ENCODE data around the gene RASGRF1.

The RASGRF1 gene

GRCh38 chr15:78977091-78977571 lies 113.4 kb downstream of the RASGRF1 start:
- POLR2A ChIA-PET, result no interaction called here

GRCh38 chr15:78976691-78977090 lies 113.9 kb downstream of the RASGRF1 start:
- TF ChIP-seq BHLHE40 (IDR thresholded peaks at IDR 0.05; ENCODE audit: borderline replicate concordance), result no peak
- no peak for TF ChIP-seq FOXK2 (IDR thresholded peaks at IDR 0.05)
- no peak for TF ChIP-seq HDGF (IDR thresholded peaks at IDR 0.05; ENCODE audit: borderline replicate concordance)
- no peak for TF ChIP-seq SUZ12 (IDR thresholded peaks at IDR 0.05)
- TF ChIP-seq LEF1 (IDR thresholded peaks at IDR 0.05; ENCODE audit: borderline replicate concordance), result no peak
- TF ChIP-seq ARNT (IDR thresholded peaks at IDR 0.05), result no peak
- TF ChIP-seq SP1 (IDR thresholded peaks at IDR 0.05), result no peak
- no peak for TF ChIP-seq PKNOX1 (IDR thresholded peaks at IDR 0.05)
- DNase-seq (ENCODE audit: extremely low spot score), result no peak
- POLR2A ChIA-PET, result no interaction called here
- CTCF ChIA-PET, result interaction anchor here (1.2 kb wide), 1 partner anchor 208 kb away, joined by 3 read pairs; no protein-coding TSS in a partner anchor

More at GRCh38 chr15:78977091-78977571, 113.4 kb downstream of the RASGRF1 start:
- TF ChIP-seq SUZ12 (IDR thresholded peaks at IDR 0.05), result no peak
- TF ChIP-seq ARNT (IDR thresholded peaks at IDR 0.05), result no peak
- no peak for TF ChIP-seq ELF4 (IDR thresholded peaks at IDR 0.05)
- TF ChIP-seq CTBP1 (IDR thresholded peaks at IDR 0.05; ENCODE audit: borderline replicate concordance), result no peak
- no peak for TF ChIP-seq BHLHE40 (IDR thresholded peaks at IDR 0.05; ENCODE audit: borderline replicate concordance)
- no peak for TF ChIP-seq FOXA1 (IDR thresholded peaks at IDR 0.05)
- no peak for TF ChIP-seq L3MBTL2 (conservative IDR thresholded peaks at IDR 0.05)
- TF ChIP-seq ZNF384 (IDR thresholded peaks at IDR 0.05), result no peak
- no peak for TF ChIP-seq FOXM1 (IDR thresholded peaks at IDR 0.05; ENCODE audit: borderline replicate concordance)
- TF ChIP-seq NFRKB (IDR thresholded peaks at IDR 0.05), result no peak
- TF ChIP-seq HDGF (IDR thresholded peaks at IDR 0.05; ENCODE audit: borderline replicate concordance), result no peak
- no peak for TF ChIP-seq LEF1 (IDR thresholded peaks at IDR 0.05; ENCODE audit: borderline replicate concordance)
- TF ChIP-seq FOXK2 (IDR thresholded peaks at IDR 0.05), result no peak
- no peak for TF ChIP-seq SP1 (IDR thresholded peaks at IDR 0.05)
- no peak for TF ChIP-seq PKNOX1 (IDR thresholded peaks at IDR 0.05)
- no peak for TF ChIP-seq TARDBP (IDR thresholded peaks at IDR 0.05)
- CTCF ChIA-PET, result interaction anchor here (0.5 to 1.2 kb wide), 2 partner anchors 9 to 208 kb away, joined by 3 to 4 read pairs; no protein-coding TSS in a partner anchor
- no peak for DNase-seq (ENCODE audit: extremely low spot score)

GRCh38 chr15:78974272-78974918 lies 116.2 kb downstream of the RASGRF1 start:
- TF ChIP-seq ELF4 (IDR thresholded peaks at IDR 0.05), result no peak
- no peak for TF ChIP-seq ZNF384 (IDR thresholded peaks at IDR 0.05)
- no peak for TF ChIP-seq FOXM1 (IDR thresholded peaks at IDR 0.05; ENCODE audit: borderline replicate concordance)
- TF ChIP-seq TARDBP (IDR thresholded peaks at IDR 0.05), result no peak
- TF ChIP-seq FOXK2 (IDR thresholded peaks at IDR 0.05), result no peak
- TF ChIP-seq CTBP1 (IDR thresholded peaks at IDR 0.05; ENCODE audit: borderline replicate concordance), result no peak
- TF ChIP-seq FOXA1 (IDR thresholded peaks at IDR 0.05), result no peak
- no peak for TF ChIP-seq SP1 (IDR thresholded peaks at IDR 0.05)
- no peak for TF ChIP-seq SUZ12 (IDR thresholded peaks at IDR 0.05)
- DNase-seq (ENCODE audit: extremely low spot score), result no peak
- ChIA-PET POLR2A (no interaction called here), CTCF (no interaction called here)

GRCh38 chr15:78969687-78970349 lies 120.8 kb downstream of the RASGRF1 start:
- CTCF ChIA-PET, result interaction anchor here (0.7 kb wide), 1 partner anchor 11 kb away, joined by 3 read pairs; no protein-coding TSS in a partner anchor
- DNase-seq (ENCODE audit: extremely low spot score), result no peak
- no peak for TF ChIP-seq ELF4 (IDR thresholded peaks at IDR 0.05)
- POLR2A ChIA-PET, result no interaction called here

GRCh38 chr15:78968539-78969271 lies 121.9 kb downstream of the RASGRF1 start:
- ChIA-PET CTCF (interaction anchor here (1.6 kb wide), 1 partner anchor 10 kb away, joined by 5 read pairs; no protein-coding TSS in a partner anchor), POLR2A (no interaction called here)
- DNase-seq (ENCODE audit: extremely low spot score), result no peak
- TF ChIP-seq LEF1 (IDR thresholded peaks at IDR 0.05; ENCODE audit: borderline replicate concordance), result no peak
- no peak for TF ChIP-seq PKNOX1 (IDR thresholded peaks at IDR 0.05)
- TF ChIP-seq SP1 (IDR thresholded peaks at IDR 0.05), result no peak
- TF ChIP-seq CTBP1 (IDR thresholded peaks at IDR 0.05; ENCODE audit: borderline replicate concordance), result no peak
- no peak for TF ChIP-seq HDGF (IDR thresholded peaks at IDR 0.05; ENCODE audit: borderline replicate concordance)
- no peak for TF ChIP-seq ELF4 (IDR thresholded peaks at IDR 0.05)
- TF ChIP-seq FOXK2 (IDR thresholded peaks at IDR 0.05), result no peak
- TF ChIP-seq FOXA1 (IDR thresholded peaks at IDR 0.05), result no peak
- TF ChIP-seq NFRKB (IDR thresholded peaks at IDR 0.05), result no peak

- no peak for DNase-seq (ENCODE audit: extremely low spot score)
- no peak for TF ChIP-seq CTBP1 (IDR thresholded peaks at IDR 0.05; ENCODE audit: borderline replicate concordance)
- TF ChIP-seq ZNF384 (IDR thresholded peaks at IDR 0.05), result no peak
- no peak for TF ChIP-seq SUZ12 (IDR thresholded peaks at IDR 0.05)
- no peak for TF ChIP-seq TARDBP (IDR thresholded peaks at IDR 0.05)
- TF ChIP-seq L3MBTL2 (conservative IDR thresholded peaks at IDR 0.05), result no peak
- no peak for TF ChIP-seq NFRKB (IDR thresholded peaks at IDR 0.05)
- TF ChIP-seq HDGF (IDR thresholded peaks at IDR 0.05; ENCODE audit: borderline replicate concordance), result no peak
- TF ChIP-seq ARNT (IDR thresholded peaks at IDR 0.05), result no peak
- TF ChIP-seq BHLHE40 (IDR thresholded peaks at IDR 0.05; ENCODE audit: borderline replicate concordance), result no peak
- TF ChIP-seq FOXA1 (IDR thresholded peaks at IDR 0.05), result no peak
- POLR2A ChIA-PET, result no interaction called here
- CTCF ChIA-PET, result interaction anchor here (0.6 to 1.6 kb wide), 2 partner anchors 9 to 11 kb away, joined by 4 to 5 read pairs; no protein-coding TSS in a partner anchor
Measured at GRCh38 chr15:78968114-78968513, 122.5 kb downstream of the RASGRF1 start.
